ENCODE measurements around the gene NR1I3. TPM values are rescaled to one million over a fixed set of nuclear protein-coding genes. Genes with fewer than 3 reads are reported as not detected.

NR1I3 gene
- total RNA-seq, 4 donors from 2014 or later: not detected

DNA sequence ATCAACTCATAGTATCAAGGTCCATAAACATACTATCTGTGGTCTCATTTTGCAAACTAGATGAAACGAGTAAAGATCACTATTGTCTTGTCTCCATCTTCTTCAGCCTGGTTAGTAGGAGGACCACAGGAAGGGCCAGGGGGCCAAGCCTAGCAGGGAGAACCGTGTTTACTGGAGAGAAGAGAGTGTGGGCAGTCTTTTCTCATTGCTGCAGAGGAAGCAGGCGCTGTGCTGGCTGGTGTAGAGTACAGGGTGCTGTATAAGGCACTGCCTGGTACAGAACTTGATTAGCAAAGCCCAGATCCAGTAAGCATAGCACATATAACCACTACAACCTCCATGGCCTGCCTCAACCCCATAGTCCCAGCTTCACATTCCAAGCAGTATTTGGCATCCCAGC, 50.7 kb downstream of the NR1I3 start:
- TF ChIP-seq, protein P1, sequence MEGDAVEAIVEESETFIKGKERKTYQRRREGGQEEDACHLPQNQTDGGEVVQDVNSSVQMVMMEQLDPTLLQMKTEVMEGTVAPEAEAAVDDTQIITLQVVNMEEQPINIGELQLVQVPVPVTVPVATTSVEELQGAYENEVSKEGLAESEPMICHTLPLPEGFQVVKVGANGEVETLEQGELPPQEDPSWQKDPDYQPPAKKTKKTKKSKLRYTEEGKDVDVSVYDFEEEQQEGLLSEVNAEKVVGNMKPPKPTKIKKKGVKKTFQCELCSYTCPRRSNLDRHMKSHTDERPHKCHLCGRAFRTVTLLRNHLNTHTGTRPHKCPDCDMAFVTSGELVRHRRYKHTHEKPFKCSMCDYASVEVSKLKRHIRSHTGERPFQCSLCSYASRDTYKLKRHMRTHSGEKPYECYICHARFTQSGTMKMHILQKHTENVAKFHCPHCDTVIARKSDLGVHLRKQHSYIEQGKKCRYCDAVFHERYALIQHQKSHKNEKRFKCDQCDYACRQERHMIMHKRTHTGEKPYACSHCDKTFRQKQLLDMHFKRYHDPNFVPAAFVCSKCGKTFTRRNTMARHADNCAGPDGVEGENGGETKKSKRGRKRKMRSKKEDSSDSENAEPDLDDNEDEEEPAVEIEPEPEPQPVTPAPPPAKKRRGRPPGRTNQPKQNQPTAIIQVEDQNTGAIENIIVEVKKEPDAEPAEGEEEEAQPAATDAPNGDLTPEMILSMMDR (IDR thresholded peaks at IDR 0.05; ENCODE audit: low read depth): no peak

DNA sequence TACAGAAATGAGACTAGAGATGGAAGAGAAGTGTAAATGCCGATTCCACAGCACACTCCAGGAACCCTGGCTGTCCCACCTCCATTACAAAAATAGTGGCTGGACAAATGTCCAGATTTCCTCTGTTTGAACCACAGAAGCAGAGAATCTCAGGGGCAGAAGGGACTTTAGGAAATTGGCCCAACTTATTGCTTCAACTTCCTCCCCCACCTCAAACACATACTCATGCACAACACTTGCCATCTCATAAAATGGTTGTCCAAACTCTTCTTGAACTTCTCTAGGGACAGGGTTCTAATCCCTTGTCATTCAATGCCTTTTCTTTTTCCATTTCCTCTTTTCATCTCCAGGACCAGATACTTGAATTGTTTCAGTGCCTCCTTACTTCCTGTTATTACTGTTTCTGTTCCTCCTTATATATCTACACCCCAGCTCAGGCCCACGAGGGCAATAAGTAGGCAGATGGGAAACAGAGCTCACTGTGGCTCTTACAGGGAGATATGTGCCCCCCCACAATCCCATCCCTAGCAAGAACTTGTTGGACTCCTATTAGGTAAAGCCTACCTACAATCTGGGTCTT, 52.2 kb downstream of the NR1I3 start:
- TF ChIP-seq, protein P1 (IDR thresholded peaks at IDR 0.05; ENCODE audit: low read depth): no peak

DNA sequence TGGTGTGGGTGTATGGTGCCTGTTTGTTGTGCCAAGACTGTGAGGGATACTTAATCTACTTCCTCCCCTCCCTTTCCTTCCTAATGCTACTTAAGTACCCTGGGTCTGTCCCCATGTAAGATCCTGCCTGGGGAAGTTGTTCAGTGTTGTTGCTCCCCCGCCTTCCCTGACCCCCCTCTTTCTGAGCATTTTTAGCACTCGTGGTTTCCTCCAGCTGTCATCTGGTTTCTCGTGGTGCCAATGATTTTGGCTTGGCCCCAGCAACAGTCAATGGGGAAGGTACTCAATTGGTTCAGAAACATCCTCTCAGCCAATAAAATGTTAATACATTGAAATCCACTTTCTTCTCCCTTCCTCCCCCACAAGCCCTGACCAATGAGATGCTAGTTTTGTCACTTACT, 52.7 kb downstream of the NR1I3 start:
- TF ChIP-seq, protein P1 (IDR thresholded peaks at IDR 0.05; ENCODE audit: low read depth): no peak

DNA sequence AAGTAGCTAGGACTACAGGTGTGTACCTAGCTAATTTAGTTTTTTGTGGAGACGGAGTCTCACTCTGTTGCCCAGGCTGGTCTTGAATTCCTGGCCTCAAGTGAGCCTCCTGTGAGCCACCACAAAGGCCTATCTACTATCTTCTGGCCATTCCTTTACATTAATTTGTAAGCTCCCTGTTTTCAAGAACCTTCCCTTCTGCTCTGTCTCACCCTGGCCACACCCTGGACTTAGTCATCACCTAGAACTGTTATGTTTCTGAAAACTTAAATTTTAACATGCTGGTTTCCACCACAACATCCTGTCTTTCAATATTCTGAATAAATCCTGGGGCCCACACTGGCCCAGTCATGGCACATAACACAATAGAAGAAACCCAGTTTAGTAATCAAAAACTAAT, 55.8 kb downstream of the NR1I3 start:
- TF ChIP-seq, protein P1 (IDR thresholded peaks at IDR 0.05; ENCODE audit: low read depth): no peak

DNA sequence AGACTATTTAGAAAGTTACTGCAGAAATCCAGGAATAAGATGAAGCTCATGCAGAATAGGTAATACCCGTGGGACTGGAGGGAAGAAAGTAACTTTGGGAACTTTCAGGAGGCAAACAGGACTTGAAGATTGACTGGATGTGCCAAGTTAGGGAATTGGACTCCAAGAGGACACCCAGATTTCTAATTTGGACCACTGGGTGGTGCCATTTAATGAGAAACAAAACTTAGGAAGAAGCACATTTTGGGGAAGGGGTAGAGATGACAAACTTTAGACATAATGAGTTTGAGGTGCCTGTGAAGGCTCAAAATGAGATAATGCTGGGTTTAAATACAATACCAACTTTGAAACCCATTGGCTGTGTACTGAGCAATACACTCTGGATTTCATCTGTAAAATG, 57.4 kb downstream of the NR1I3 start:
- TF ChIP-seq, protein P1 (IDR thresholded peaks at IDR 0.05; ENCODE audit: low read depth): no peak

DNA sequence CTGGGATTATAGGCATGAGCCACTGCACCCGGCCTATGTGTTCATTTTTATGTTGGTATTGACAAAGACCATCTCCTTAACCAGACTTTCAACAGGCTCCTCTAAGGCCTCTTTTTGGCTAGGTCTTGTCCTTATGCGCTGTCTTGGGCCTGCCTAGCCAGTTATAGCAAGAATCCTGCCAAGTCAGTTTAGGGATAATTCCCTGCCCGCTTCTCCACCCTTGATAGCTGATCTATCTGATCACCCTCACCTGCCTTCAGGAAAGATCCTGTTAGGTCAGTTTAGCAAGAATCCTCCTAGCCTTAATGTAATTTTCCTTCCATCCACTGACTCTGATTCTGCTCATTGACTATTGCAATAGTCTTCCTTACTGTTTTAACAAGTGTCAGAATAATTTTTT, 58.3 kb downstream of the NR1I3 start:
- TF ChIP-seq, protein P1 (IDR thresholded peaks at IDR 0.05; ENCODE audit: low read depth): no peak

Other genes starting within 250 kb of the NR1I3 start
- gene F11R, start 217.1 kb downstream of the NR1I3 start, total RNA-seq: 100 to 1,000 TPM in 1 of 4 donors, 10 to 100 TPM in 3; 38.6 to 133 (median 51.5) TPM
- 10 to 100 TPM in 3 of 4 donors, 1 to 10 TPM in 1; 8.6 to 65.4 (median 43.8) TPM for gene TSTD1, start 199.2 kb downstream of the NR1I3 start, total RNA-seq
- gene USF1, start 192.2 kb downstream of the NR1I3 start, total RNA-seq: 10 to 100 TPM; 40.1 to 81.4 (median 74.9) TPM
- 10 to 100 TPM in 3 of 4 donors, 1 to 10 TPM in 1; 6.0 to 46.9 (median 17.6) TPM for gene ARHGAP30, start 168.3 kb downstream of the NR1I3 start, total RNA-seq
- 1 to 10 TPM in 1 of 4 donors, under 1 TPM in 1, not detected in 2; 0.22 to 2.4 TPM for gene NECTIN4, start 148.6 kb downstream of the NR1I3 start, total RNA-seq
- gene KLHDC9, start 139.8 kb downstream of the NR1I3 start, total RNA-seq: 1 to 10 TPM in 2 of 4 donors, under 1 TPM in 1, not detected in 1; 0.68 to 4.8 (median 1.7) TPM
- 10 to 100 TPM; 35.0 to 57.1 (median 42.5) TPM for gene PFDN2, start 120.2 kb downstream of the NR1I3 start, total RNA-seq
- 10 to 100 TPM; 20.4 to 41.1 (median 35.3) TPM for gene NIT1, start 120.1 kb downstream of the NR1I3 start, total RNA-seq
- 10 to 100 TPM; 25.2 to 36.8 (median 36.4) TPM for gene DEDD, start 105.5 kb downstream of the NR1I3 start, total RNA-seq
- gene UFC1, start 84.2 kb downstream of the NR1I3 start, total RNA-seq: 100 to 1,000 TPM in 1 of 4 donors, 10 to 100 TPM in 3; 41.8 to 109 (median 65.4) TPM
- gene USP21, start 78.7 kb downstream of the NR1I3 start, total RNA-seq: 10 to 100 TPM in 2 of 4 donors, 1 to 10 TPM in 2; 8.8 to 19.6 (median 11.0) TPM
- gene PPOX, start 71.8 kb downstream of the NR1I3 start, total RNA-seq: 10 to 100 TPM in 3 of 4 donors, 1 to 10 TPM in 1; 7.7 to 28.4 (median 17.8) TPM
- 10 to 100 TPM; 11.7 to 25.3 (median 19.8) TPM for gene B4GALT3, start 60.7 kb downstream of the NR1I3 start, total RNA-seq
- gene ADAMTS4, start 39.1 kb downstream of the NR1I3 start, total RNA-seq: 10 to 100 TPM; 16.8 to 79.3 (median 33.9) TPM
- 100 to 1,000 TPM in 2 of 4 donors, 10 to 100 TPM in 2; 74.7 to 125 (median 106) TPM for gene NDUFS2, start 35.8 kb downstream of the NR1I3 start, total RNA-seq
- 100 to 1,000 TPM in 3 of 4 donors, 10 to 100 TPM in 1; 39.6 to 510 (median 152) TPM for gene FCER1G, start 22.9 kb downstream of the NR1I3 start, total RNA-seq
- not detected for gene APOA2, start 14.6 kb downstream of the NR1I3 start, total RNA-seq
- gene TOMM40L, start 12.1 kb downstream of the NR1I3 start, total RNA-seq: 10 to 100 TPM in 2 of 4 donors, 1 to 10 TPM in 2; 7.5 to 10.6 (median 9.9) TPM
- gene PCP4L1, start 20.5 kb upstream of the NR1I3 start, total RNA-seq: not detected
- 1 to 10 TPM; 2.4 to 7.8 (median 3.9) TPM for gene MPZ, start 71.8 kb upstream of the NR1I3 start, total RNA-seq
- gene SDHC, start 76.2 kb upstream of the NR1I3 start, total RNA-seq: 10 to 100 TPM; 27.1 to 41.8 (median 34.4) TPM
- gene CFAP126, start 129.7 kb upstream of the NR1I3 start, total RNA-seq: not detected